ENCODE data around the gene DNAH8. TPM values are rescaled to one million over a fixed set of nuclear protein-coding genes. Genes with fewer than 3 reads are reported as not detected.

DNAH8 gene
- total RNA-seq, 1 experiment from 2014 or later: not detected

GRCh38 chr6:38837101-38837500 is 122.0 kb downstream of the DNAH8 start:
- no TSS peak for BruUV-seq (replicated peaks)
- H3K36me3 ChIP-seq (ENCODE audit: low read depth): no peaks in the 10 kb centered on the region
- no peak overlapping the region for H3K27ac ChIP-seq
- H3K27me3 ChIP-seq (ENCODE audit: insufficient read depth, low read depth): no peaks in the 10 kb centered on the region
- no peaks in the 10 kb centered on the region for H3K79me2 ChIP-seq (ENCODE audit: low read depth)
- no peak overlapping the region for H3K4me2 ChIP-seq
- intact Hi-C loops (cut with micrococcal nuclease; ENCODE audit: unreplicated experiment): no loop called here
- ChIA-PET CTCF (no interaction called here), POLR2A (ENCODE audit: unreplicated experiment) (no interaction called here)
- no peak overlapping the region for H2AFZ ChIP-seq
- no peak overlapping the region for H3K4me3 ChIP-seq
- TF ChIP-seq CTCF (conservative IDR thresholded peaks at IDR 0.05) (no peak), EZH2 (IDR thresholded peaks at IDR 0.05; ENCODE audit: low read depth) (no peak)
- H3K9me3 ChIP-seq (ENCODE audit: insufficient read depth, low read depth): 0 out of 2 replicates have a peak, but pooled peaks cover 3% of the 10 kb centered on the region
- no peaks in the 10 kb centered on the region for H4K20me1 ChIP-seq (ENCODE audit: insufficient read depth)
- no peak for DNase-seq
- no peaks in the 10 kb centered on the region; the same call in 1 of the 2 replicates for H3K9me2 ChIP-seq (ENCODE audit: insufficient read depth)
- no peaks in the 10 kb centered on the region for H3F3A ChIP-seq (ENCODE audit: insufficient read depth, low read depth)
- H3K4me1 ChIP-seq (replicated peaks; ENCODE audit: insufficient read depth): no peaks in the 10 kb centered on the region

GRCh38 chr6:38843798-38844197 is 128.7 kb downstream of the DNAH8 start:
- POLR2A ChIA-PET (ENCODE audit: unreplicated experiment): interaction anchor here (0.7 kb wide), 1 partner anchor 1888 kb away, joined by 5 read pairs; no protein-coding TSS in a partner anchor

GRCh38 chr6:38845931-38846330 is 130.8 kb downstream of the DNAH8 start:
- intact Hi-C loops (cut with micrococcal nuclease; ENCODE audit: unreplicated experiment): no loop called here
- H3K36me3 ChIP-seq (ENCODE audit: low read depth): no peaks in the 10 kb centered on the region
- H3K27me3 ChIP-seq (ENCODE audit: insufficient read depth, low read depth): no peaks in the 10 kb centered on the region
- no peaks in the 10 kb centered on the region for H3K4me1 ChIP-seq (replicated peaks; ENCODE audit: insufficient read depth)
- no peak for TF ChIP-seq CTCF (conservative IDR thresholded peaks at IDR 0.05)
- TF ChIP-seq EZH2 (IDR thresholded peaks at IDR 0.05; ENCODE audit: low read depth): no peak
- no peaks in the 10 kb centered on the region for H3K79me2 ChIP-seq (ENCODE audit: low read depth)
- BruUV-seq (replicated peaks): no TSS peak
- H3K4me2 ChIP-seq: no peak overlapping the region
- H3K9me2 ChIP-seq (ENCODE audit: insufficient read depth): no peaks in the 10 kb centered on the region; the same call in 1 of the 2 replicates
- no peak overlapping the region for H3K4me3 ChIP-seq
- no peak for DNase-seq
- H3K9me3 ChIP-seq (ENCODE audit: insufficient read depth, low read depth): no peaks in the 10 kb centered on the region
- no peaks in the 10 kb centered on the region for H4K20me1 ChIP-seq (ENCODE audit: insufficient read depth)
- ChIA-PET CTCF (no interaction called here), POLR2A (ENCODE audit: unreplicated experiment) (no interaction called here)
- no peak overlapping the region for H3K27ac ChIP-seq
- H3F3A ChIP-seq (ENCODE audit: insufficient read depth, low read depth): no peaks in the 10 kb centered on the region
- H2AFZ ChIP-seq: no peak overlapping the region

More at GRCh38 chr6:38843798-38844197, 128.7 kb downstream of the DNAH8 start:
- Histone ChIP-seq H2AFZ (no peak overlapping the region), H3K9me2 (ENCODE audit: insufficient read depth) (no peaks in the 10 kb centered on the region; the same call in 1 of the 2 replicates), H3K27me3 (ENCODE audit: insufficient read depth, low read depth) (no peaks in the 10 kb centered on the region), H3F3A (ENCODE audit: insufficient read depth, low read depth) (no peaks in the 10 kb centered on the region), H3K36me3 (ENCODE audit: low read depth) (no peaks in the 10 kb centered on the region), H3K9me3 (ENCODE audit: insufficient read depth, low read depth) (no peaks in the 10 kb centered on the region), H3K4me2 (no peak overlapping the region), H4K20me1 (ENCODE audit: insufficient read depth) (no peaks in the 10 kb centered on the region), H3K27ac (no peak overlapping the region), H3K4me1 (replicated peaks; ENCODE audit: insufficient read depth) (no peaks in the 10 kb centered on the region), H3K79me2 (ENCODE audit: low read depth) (no peaks in the 10 kb centered on the region), H3K4me3 (no peak overlapping the region)
- intact Hi-C loops (cut with micrococcal nuclease; ENCODE audit: unreplicated experiment): no loop called here
- DNase-seq: no peak
- no TSS peak for BruUV-seq (replicated peaks)
- TF ChIP-seq CTCF (conservative IDR thresholded peaks at IDR 0.05) (no peak), EZH2 (IDR thresholded peaks at IDR 0.05; ENCODE audit: low read depth) (no peak)
- CTCF ChIA-PET: no interaction called here

Data from PC-9 (cell line).